ENCODE data around the gene INSYN2B. TPM values are rescaled to one million over a fixed set of nuclear protein-coding genes. Genes with fewer than 3 reads are reported as not detected.

The INSYN2B gene
- total RNA-seq, 1 experiment from 2014 or later = 1.5 TPM

DNA sequence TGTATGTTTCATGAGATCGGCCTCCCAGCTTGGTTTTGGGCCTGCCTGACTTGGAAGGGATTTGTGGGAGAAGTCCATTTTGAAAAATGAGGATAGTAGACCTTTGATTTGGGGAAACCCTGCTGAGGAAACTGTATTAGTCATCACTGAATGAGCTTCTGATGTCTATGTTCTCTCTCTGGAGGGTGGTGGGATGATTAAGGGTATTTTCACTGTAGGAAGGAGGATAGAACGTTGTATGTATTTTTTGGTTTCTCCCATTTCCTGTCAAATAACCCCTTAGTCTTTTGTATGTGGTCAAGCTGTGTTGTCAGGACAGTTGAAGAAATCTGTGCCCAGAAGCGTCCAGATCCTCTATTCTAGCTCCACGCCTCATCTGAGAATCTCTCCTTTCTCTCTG lies 151.9 kb downstream of the INSYN2B start:
- no peaks in the 10 kb centered on the region for H4K20me1 ChIP-seq (ENCODE audit: low read length)
- no peak overlapping the region for H3K4me2 ChIP-seq (ENCODE audit: low read length)
- intact Hi-C loops (cut with micrococcal nuclease) = no loop called here
- H3K27ac ChIP-seq (ENCODE audit: low read length) = no peak overlapping the region
- H3K36me3 ChIP-seq (ENCODE audit: low read depth, low read length) = no peaks in the 10 kb centered on the region
- no TSS peak for BruUV-seq (replicated peaks)
- H2AFZ ChIP-seq (ENCODE audit: low read length) = no peak overlapping the region
- ChIA-PET CTCF (no interaction called here), POLR2A (ENCODE audit: unreplicated experiment) (no interaction called here)
- H3K79me2 ChIP-seq (ENCODE audit: low read length) = no peaks in the 10 kb centered on the region
- ATAC-seq (no peak), DNase-seq (no peak)
- no peaks in the 10 kb centered on the region for H3K4me1 ChIP-seq (ENCODE audit: insufficient read depth, low read length)
- H3K9me3 ChIP-seq (ENCODE audit: low read length) = no peaks in the 10 kb centered on the region
- no peak overlapping the region for H3K9ac ChIP-seq (ENCODE audit: low read length)
- no peaks in the 10 kb centered on the region for H3K9me2 ChIP-seq (replicated peaks; ENCODE audit: low read length)
- no peak overlapping the region for H3K4me3 ChIP-seq (ENCODE audit: low read length)
- H3K27me3 ChIP-seq (ENCODE audit: low read length) = no peaks in the 10 kb centered on the region
- H3F3A ChIP-seq (ENCODE audit: low read length, unreplicated experiment) = no peaks in the 10 kb centered on the region
- TF ChIP-seq, protein P1, sequence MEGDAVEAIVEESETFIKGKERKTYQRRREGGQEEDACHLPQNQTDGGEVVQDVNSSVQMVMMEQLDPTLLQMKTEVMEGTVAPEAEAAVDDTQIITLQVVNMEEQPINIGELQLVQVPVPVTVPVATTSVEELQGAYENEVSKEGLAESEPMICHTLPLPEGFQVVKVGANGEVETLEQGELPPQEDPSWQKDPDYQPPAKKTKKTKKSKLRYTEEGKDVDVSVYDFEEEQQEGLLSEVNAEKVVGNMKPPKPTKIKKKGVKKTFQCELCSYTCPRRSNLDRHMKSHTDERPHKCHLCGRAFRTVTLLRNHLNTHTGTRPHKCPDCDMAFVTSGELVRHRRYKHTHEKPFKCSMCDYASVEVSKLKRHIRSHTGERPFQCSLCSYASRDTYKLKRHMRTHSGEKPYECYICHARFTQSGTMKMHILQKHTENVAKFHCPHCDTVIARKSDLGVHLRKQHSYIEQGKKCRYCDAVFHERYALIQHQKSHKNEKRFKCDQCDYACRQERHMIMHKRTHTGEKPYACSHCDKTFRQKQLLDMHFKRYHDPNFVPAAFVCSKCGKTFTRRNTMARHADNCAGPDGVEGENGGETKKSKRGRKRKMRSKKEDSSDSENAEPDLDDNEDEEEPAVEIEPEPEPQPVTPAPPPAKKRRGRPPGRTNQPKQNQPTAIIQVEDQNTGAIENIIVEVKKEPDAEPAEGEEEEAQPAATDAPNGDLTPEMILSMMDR (conservative IDR thresholded peaks at IDR 0.05; ENCODE audit: low read depth, low read length) = no peak
- TF ChIP-seq EZH2 (IDR thresholded peaks at IDR 0.05; ENCODE audit: low read length, unreplicated experiment) = no peak
- TF ChIP-seq EZH2phosphoT487 (IDR thresholded peaks at IDR 0.05; ENCODE audit: borderline replicate concordance, low read length) = no peak

- intact Hi-C loops (cut with micrococcal nuclease) = no loop called here
- H3K9me2 ChIP-seq (replicated peaks; ENCODE audit: low read length) = no peaks in the 10 kb centered on the region
- H2AFZ ChIP-seq (ENCODE audit: low read length) = no peak overlapping the region
- H3K9ac ChIP-seq (ENCODE audit: low read length) = no peak overlapping the region
- DNase-seq = no peak
- CTCF ChIA-PET = no interaction called here
- H3K4me2 ChIP-seq (ENCODE audit: low read length) = no peak overlapping the region
- no peaks in the 10 kb centered on the region for H3K4me1 ChIP-seq (ENCODE audit: insufficient read depth, low read length)
- BruUV-seq (replicated peaks) = no TSS peak
- H3K27me3 ChIP-seq (ENCODE audit: low read length) = no peaks in the 10 kb centered on the region
- no peak overlapping the region for H3K27ac ChIP-seq (ENCODE audit: low read length)
- no peaks in the 10 kb centered on the region for H3K36me3 ChIP-seq (ENCODE audit: low read depth, low read length)
- no peak for ATAC-seq
- no peaks in the 10 kb centered on the region for H3K9me3 ChIP-seq (ENCODE audit: low read length)
- POLR2A ChIA-PET (ENCODE audit: unreplicated experiment) = no interaction called here
- H3K79me2 ChIP-seq (ENCODE audit: low read length) = no peaks in the 10 kb centered on the region
- H3F3A ChIP-seq (ENCODE audit: low read length, unreplicated experiment) = no peaks in the 10 kb centered on the region
- H3K4me3 ChIP-seq (ENCODE audit: low read length) = no peak overlapping the region
- TF ChIP-seq, protein P1 (conservative IDR thresholded peaks at IDR 0.05; ENCODE audit: low read depth, low read length) = no peak
- no peak for TF ChIP-seq EZH2 (IDR thresholded peaks at IDR 0.05; ENCODE audit: low read length, unreplicated experiment)
- no peak for TF ChIP-seq EZH2phosphoT487 (IDR thresholded peaks at IDR 0.05; ENCODE audit: borderline replicate concordance, low read length)
- no peaks in the 10 kb centered on the region for H4K20me1 ChIP-seq (ENCODE audit: low read length)
Measured at GRCh38 chr5:169827769-169828168, 152.5 kb downstream of the INSYN2B start.

- POLR2A ChIA-PET (ENCODE audit: unreplicated experiment) = no interaction called here
- no peak overlapping the region for H2AFZ ChIP-seq (ENCODE audit: low read length)
Measured at GRCh38 chr5:169826618-169827017, 153.7 kb downstream of the INSYN2B start.

More at GRCh38 chr5:169826618-169827017, 153.7 kb downstream of the INSYN2B start:
- TF ChIP-seq EZH2 (IDR thresholded peaks at IDR 0.05; ENCODE audit: low read length, unreplicated experiment) = no peak
- TF ChIP-seq, protein P1 (conservative IDR thresholded peaks at IDR 0.05; ENCODE audit: low read depth, low read length) = peak; percentile 58
- TF ChIP-seq EZH2phosphoT487 (IDR thresholded peaks at IDR 0.05; ENCODE audit: borderline replicate concordance, low read length) = no peak
- Histone ChIP-seq H3K27ac (ENCODE audit: low read length) (no peak overlapping the region), H3K9me3 (ENCODE audit: low read length) (no peaks in the 10 kb centered on the region), H3K36me3 (ENCODE audit: low read depth, low read length) (no peaks in the 10 kb centered on the region), H3K27me3 (ENCODE audit: low read length) (no peaks in the 10 kb centered on the region), H3K4me2 (ENCODE audit: low read length) (no peak overlapping the region), H3K4me1 (ENCODE audit: insufficient read depth, low read length) (no peaks in the 10 kb centered on the region), H4K20me1 (ENCODE audit: low read length) (no peaks in the 10 kb centered on the region), H3K9ac (ENCODE audit: low read length) (no peak overlapping the region), H3K9me2 (replicated peaks; ENCODE audit: low read length) (no peaks in the 10 kb centered on the region), H3F3A (ENCODE audit: low read length, unreplicated experiment) (no peaks in the 10 kb centered on the region), H3K4me3 (ENCODE audit: low read length) (no peak overlapping the region), H3K79me2 (ENCODE audit: low read length) (no peaks in the 10 kb centered on the region)
- intact Hi-C loops (cut with micrococcal nuclease) = no loop called here
- no TSS peak for BruUV-seq (replicated peaks)
- peak; percentile 46 for ATAC-seq
- CTCF ChIA-PET = interaction anchor here (0.5 kb wide), 1 partner anchor 923 kb away, joined by 3 read pairs; no protein-coding TSS in a partner anchor
- peak; percentile 33 for DNase-seq
